ENCODE data around the gene CDKAL1. TPM values are rescaled to one million over a fixed set of nuclear protein-coding genes. Genes with fewer than 3 reads are reported as not detected.

Gene CDKAL1
- total and polyA plus RNA-seq, 2 of the 8 experiments (the other 6 are each of a cell fraction or from before 2014, with no cell fraction given): 8.4 to 24.6 TPM

- Histone ChIP-seq H3K79me1 (ENCODE audit: low read depth, low read length) (no peaks in the 10 kb centered on the region), H3K4me3 (ENCODE audit: extremely low read depth in 1 of 4, insufficient read depth in 2 of 4, low read depth in 3 of 4, low read length in 4 of 4) (no peak overlapping the region), H4K20me1 (replicated peaks in 1 of 2; ENCODE audit: control insufficient read depth in 1 of 2, insufficient read depth in 2 of 2, low read length in 2 of 2) (no peaks in the 10 kb centered on the region), H4K8ac (ENCODE audit: extremely low read depth, insufficient read depth, low read length) (no peak overlapping the region), H2AFZ (ENCODE audit: low read length) (no peak overlapping the region), H3K27me3 (replicated peaks in 1 of 4; ENCODE audit: control insufficient read depth in 3 of 4, extremely low read depth in 1 of 4, insufficient read depth in 3 of 4, low read length in 3 of 4) (no peaks in the 10 kb centered on the region), H2BK5ac (ENCODE audit: low read depth, low read length) (no peak overlapping the region), H3K36me3 (ENCODE audit: control insufficient read depth in 2 of 4, insufficient read depth in 4 of 4, low read length in 3 of 4) (no peaks in the 10 kb centered on the region; a peak in 1 of 8 replicates), H4K5ac (ENCODE audit: insufficient read length, low read depth, low read length) (no peak overlapping the region), H3K56ac (replicated peaks; ENCODE audit: insufficient read length, low read depth, low read length) (no peak overlapping the region), H3K23ac (ENCODE audit: insufficient read length) (no peak overlapping the region), H2BK20ac (ENCODE audit: low read length) (no peak overlapping the region), H2BK15ac (ENCODE audit: low read length) (no peak overlapping the region), H3K14ac (ENCODE audit: insufficient read length) (no peak overlapping the region), H2BK120ac (replicated peaks; ENCODE audit: low read depth, low read length) (no peak overlapping the region), H3K9me3 (ENCODE audit: insufficient read depth in 2 of 2, low read depth in 1 of 2, low read length in 1 of 2) (peaks cover 0 to 6% of the 10 kb centered on the region in 2 experiments; a peak in 1 of 4 replicates), H3K4me2 (ENCODE audit: insufficient read depth in 1 of 2, low read depth in 2 of 2, low read length in 2 of 2) (no peak overlapping the region), H2BK12ac (ENCODE audit: low read depth, low read length) (no peak overlapping the region), H2AK5ac (ENCODE audit: low read depth, low read length) (no peak overlapping the region), H3K9ac (replicated peaks in 1 of 4; ENCODE audit: extremely low read depth in 1 of 4, low read depth in 3 of 4, low read length in 3 of 4) (no peak overlapping the region), H3K18ac (ENCODE audit: extremely low read depth, low read length) (no peak overlapping the region), H3K4me1 (replicated peaks in 1 of 4; ENCODE audit: control insufficient read depth in 3 of 4, insufficient read depth in 4 of 4, low read length in 3 of 4) (peaks cover 0 to 11% (median 9%) of the 10 kb centered on the region in 4 experiments; a peak in 4 of 7 replicates), H3K27ac (ENCODE audit: low read depth, low read length) (no peak overlapping the region), H3K23me2 (ENCODE audit: low read depth, low read length) (no peaks in the 10 kb centered on the region; the same call in 1 of the 2 replicates), H4K91ac (replicated peaks; ENCODE audit: insufficient read length, low read length) (no peak overlapping the region), H3K4ac (replicated peaks; ENCODE audit: insufficient read length, low read depth, low read length) (no peak overlapping the region), H3K79me2 (ENCODE audit: control insufficient read depth in 1 of 2, insufficient read depth in 2 of 2, low read length in 2 of 2) (no peaks in the 10 kb centered on the region)
- DNase-seq (ENCODE audit: low read depth in 1 of 2, low spot score in 2 of 2) (no peak), FAIRE-seq (no peak)
- no peak for TF ChIP-seq FOSL1 (IDR thresholded peaks at IDR 0.05; ENCODE audit: insufficient read depth, low read depth, low read length)
- TF ChIP-seq SUZ12 (IDR thresholded peaks at IDR 0.05; ENCODE audit: low read length): no peak
- no peak for TF ChIP-seq MAFK (IDR thresholded peaks at IDR 0.05; ENCODE audit: low read depth, low read length)
- no peak for TF ChIP-seq CHD1 (IDR thresholded peaks at IDR 0.05; ENCODE audit: low read depth, low read length)
- TF ChIP-seq SP1 (IDR thresholded peaks at IDR 0.05; ENCODE audit: low read depth, low read length): no peak
- TF ChIP-seq SRF (IDR thresholded peaks at IDR 0.05; ENCODE audit: low read depth, low read length): no peak
- TF ChIP-seq USF2 (IDR thresholded peaks at IDR 0.05; ENCODE audit: low read length): no peak
- TF ChIP-seq CREB1 (IDR thresholded peaks at IDR 0.05): no peak
- no peak for TF ChIP-seq BCL11A (IDR thresholded peaks at IDR 0.05; ENCODE audit: low read depth in 2 of 2, low read length in 2 of 2)
- TF ChIP-seq EGR1 (IDR thresholded peaks at IDR 0.05; ENCODE audit: borderline replicate concordance, low read depth, low read length): no peak
- TF ChIP-seq CBX8 (IDR thresholded peaks at IDR 0.05; ENCODE audit: borderline replicate concordance, low read depth, low read length): no peak
- WGBS, 2 experiments (ENCODE audit: extremely low coverage in 1 of 2, insufficient coverage in 1 of 2, insufficient read length in 1 of 2, insufficient replicate concordance in 2 of 2, low coverage in 1 of 2, low lambda C conversion rate in 2 of 2, missing lambda C conversion rate in 1 of 2): 96% methylated on average over 3 of the region's 3 CpGs; no CpG with 5 or more reads in 1 of the 2 experiments
- ChIA-PET CTCF (ENCODE audit: partially characterized antibody) (no interaction called here), POLR2A (ENCODE audit: partially characterized antibody) (no interaction called here)
These were observed 272.4 kb downstream of the CDKAL1 start for GRCh38 chr6:20806669-20807068.

All from H1 (cell line).